DND-41 (cell line): ENCODE data around the gene METTL23.
"Not testable (repeated sequence)": the region's sequence is repeated elsewhere in the genome, so short reads cannot be mapped to it uniquely, and the experiment has no call there.

ENCODE experiments used
- CTCF ChIP-seq: IDR thresholded peaks from 2 replicates; pipeline ENCODE4 v1.5.1; 2012; ENCODE audit warnings: borderline replicate concordance, low read length, moderate library complexity, mild to moderate bottlenecking; ENCODE audit not compliant: poor library complexity, severe bottlenecking; ENCODE audit errors: extremely low read depth
- EZH2 ChIP-seq: IDR thresholded peaks from 3 replicates; pipeline ENCODE4 v1.6.1; 2012; ENCODE audit warnings: borderline replicate concordance, low read depth, mild to moderate bottlenecking, moderate library complexity, low read length, inconsistent platforms; ENCODE audit not compliant: severe bottlenecking

DNA sequence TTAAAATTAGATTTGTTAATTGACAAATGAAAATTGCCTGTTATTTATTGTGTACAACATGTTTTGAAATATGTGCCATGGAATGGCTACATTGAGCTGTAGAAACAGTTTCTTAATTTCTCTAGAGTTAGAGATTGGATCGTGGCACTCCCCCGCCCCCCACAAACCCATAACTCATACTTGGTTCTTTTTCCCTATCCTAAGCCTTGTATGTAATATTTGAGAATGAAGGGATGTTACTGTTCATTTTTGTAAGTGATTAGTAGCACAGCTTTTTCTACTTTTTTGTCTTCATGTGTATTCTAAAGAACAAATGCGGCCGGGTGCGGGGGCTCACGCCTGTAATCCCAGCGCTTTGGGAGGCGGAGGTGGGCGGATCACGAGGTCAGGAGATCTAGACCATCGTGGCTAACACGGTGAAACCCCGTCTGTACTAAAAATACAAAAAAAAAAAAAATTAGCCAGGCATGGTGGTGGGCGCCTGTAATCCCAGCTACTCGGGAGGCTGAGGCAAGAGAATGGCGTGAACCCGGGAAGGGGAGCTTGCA is 13.0 kb downstream of the METTL23 start:
- not testable (repeated sequence) for TF ChIP-seq CTCF, EZH2
